Coronary artery (tissue), 2 donors: ENCODE data around the gene FFAR4.

Experiments used
- DNase-seq: peaks from one replicate; pipeline ENCODE4 v3.0.0-alpha.2; 2017; ENCODE audit warnings: low spot score
- H3K27ac ChIP-seq, 2 donors: fragments of 200-600 bp; sonication (generic); one replicate each; pipeline ENCODE4 v1.5.1; 2016 to 2019
- H3K4me3 ChIP-seq: fragments of 200-600 bp; sonication (generic); 2 replicates; pipeline ENCODE4 v1.5.1; 2016; ENCODE audit warnings: mild to moderate bottlenecking, moderate library complexity
- TF ChIP-seq, protein P1 (sequence below): fragments of 200-600 bp; sonication (generic); IDR thresholded peaks from one replicate; pipeline ENCODE4 v1.5.1; 2019; ENCODE audit warnings: antibody characterized with exemption

FFAR4 gene

DNA sequence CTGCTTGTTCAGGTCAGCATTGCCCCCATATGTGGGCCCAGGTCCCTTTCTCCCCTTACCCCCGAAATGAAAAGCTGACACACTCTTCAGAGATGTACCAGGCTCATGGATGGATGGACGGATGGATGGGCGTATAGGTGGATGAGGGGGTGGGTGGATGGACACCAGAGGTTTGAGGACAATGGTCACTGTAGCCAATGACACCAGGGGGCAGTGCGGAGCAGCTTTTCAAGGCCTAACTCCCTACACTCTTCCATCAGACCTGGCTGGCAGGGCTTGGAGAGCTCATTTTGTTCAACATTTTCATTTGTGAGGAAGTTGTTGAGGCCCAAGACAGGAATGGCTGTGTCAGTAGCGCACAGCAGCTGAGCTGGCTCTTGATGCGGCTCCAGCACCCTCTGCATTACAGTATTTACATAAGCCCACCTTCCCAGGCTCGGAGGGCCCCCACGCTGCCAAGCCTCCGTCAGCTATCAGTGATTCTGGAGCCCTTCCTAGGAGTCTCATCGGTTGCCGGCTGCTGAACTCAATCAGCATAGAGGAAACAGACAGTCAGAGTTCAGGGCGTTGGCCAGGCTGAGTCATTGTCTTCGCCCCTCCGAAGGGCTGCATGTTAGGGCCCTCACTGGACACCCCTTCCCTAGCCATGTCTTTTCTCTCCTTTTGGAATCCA is 11.6 kb upstream of the FFAR4 start:
- H3K4me3 ChIP-seq = no peak overlapping the region
- no peak for DNase-seq
- peak overlapping the region in 1 of 2 donors; percentile 37 for H3K27ac ChIP-seq
- TF ChIP-seq, protein P1, sequence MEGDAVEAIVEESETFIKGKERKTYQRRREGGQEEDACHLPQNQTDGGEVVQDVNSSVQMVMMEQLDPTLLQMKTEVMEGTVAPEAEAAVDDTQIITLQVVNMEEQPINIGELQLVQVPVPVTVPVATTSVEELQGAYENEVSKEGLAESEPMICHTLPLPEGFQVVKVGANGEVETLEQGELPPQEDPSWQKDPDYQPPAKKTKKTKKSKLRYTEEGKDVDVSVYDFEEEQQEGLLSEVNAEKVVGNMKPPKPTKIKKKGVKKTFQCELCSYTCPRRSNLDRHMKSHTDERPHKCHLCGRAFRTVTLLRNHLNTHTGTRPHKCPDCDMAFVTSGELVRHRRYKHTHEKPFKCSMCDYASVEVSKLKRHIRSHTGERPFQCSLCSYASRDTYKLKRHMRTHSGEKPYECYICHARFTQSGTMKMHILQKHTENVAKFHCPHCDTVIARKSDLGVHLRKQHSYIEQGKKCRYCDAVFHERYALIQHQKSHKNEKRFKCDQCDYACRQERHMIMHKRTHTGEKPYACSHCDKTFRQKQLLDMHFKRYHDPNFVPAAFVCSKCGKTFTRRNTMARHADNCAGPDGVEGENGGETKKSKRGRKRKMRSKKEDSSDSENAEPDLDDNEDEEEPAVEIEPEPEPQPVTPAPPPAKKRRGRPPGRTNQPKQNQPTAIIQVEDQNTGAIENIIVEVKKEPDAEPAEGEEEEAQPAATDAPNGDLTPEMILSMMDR = peak; percentile 48

DNA sequence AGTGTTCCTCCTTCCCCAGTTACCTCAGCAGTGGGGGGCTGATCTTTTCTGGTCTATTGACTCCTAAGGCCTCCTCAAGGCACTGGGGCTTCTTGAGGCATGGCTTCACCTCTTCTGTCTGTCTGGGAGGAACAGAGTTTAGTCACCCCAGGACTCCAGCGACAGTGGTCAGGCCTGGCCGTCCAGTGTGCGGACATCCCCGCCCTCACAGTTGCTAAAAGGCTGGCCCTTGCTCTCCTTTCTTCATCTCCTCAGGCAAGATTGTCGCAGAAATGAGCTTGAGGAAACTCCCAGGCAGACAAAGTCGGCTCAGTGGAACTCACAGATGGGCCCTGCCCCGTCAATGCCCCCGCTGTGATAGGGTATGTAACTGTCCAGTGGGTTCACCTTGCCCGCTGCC is 7.0 kb upstream of the FFAR4 start:
- DNase-seq = no peak
- Histone ChIP-seq H3K27ac (no peak overlapping the region), H3K4me3 (no peak overlapping the region)
- TF ChIP-seq, protein P1 = no peak

DNA sequence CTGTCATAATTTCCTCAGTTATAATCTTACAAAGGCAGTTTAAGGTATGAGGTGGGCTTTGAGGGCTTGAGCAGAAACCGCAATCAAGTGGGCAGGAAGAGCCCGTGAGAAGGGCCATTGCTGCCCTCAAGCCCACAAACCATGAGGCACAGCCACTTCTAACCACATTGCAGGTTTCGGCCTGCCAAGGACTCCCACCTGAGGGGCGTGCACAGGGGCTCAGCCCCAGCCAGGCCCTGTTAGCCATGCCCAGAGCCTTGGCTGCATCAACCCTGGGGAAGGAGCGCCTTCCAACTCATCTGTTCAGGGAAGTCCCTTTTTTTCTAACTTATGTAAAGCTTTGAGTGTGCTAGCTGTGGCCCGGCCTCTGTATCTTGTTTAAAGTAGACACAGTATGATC is 5.9 kb upstream of the FFAR4 start:
- TF ChIP-seq, protein P1 = no peak
- no peak for DNase-seq
- Histone ChIP-seq H3K27ac (no peak overlapping the region), H3K4me3 (no peak overlapping the region)

DNA sequence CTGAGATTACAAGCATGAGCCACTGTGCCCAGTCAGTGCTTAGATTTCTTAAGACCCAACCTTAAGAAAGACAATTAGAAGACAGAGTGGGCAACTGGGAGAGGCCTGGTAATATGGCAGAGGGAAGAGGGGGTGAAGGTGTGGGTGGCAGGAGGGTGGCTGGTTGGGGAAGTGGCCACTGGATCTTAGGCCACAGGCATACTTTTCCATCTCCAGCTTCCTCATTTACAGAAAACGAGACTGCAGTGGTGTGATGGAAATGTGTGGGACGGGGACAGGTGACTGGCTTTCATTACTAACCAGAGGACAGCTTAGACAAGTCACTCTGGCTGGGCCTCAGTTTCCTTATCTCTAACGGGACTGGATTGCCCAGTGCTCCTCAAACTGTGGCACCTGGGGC is 1.0 kb upstream of the FFAR4 start:
- TF ChIP-seq, protein P1 = no peak
- H3K27ac ChIP-seq = no peak overlapping the region
- DNase-seq = no peak
- no peak overlapping the region for H3K4me3 ChIP-seq

DNA sequence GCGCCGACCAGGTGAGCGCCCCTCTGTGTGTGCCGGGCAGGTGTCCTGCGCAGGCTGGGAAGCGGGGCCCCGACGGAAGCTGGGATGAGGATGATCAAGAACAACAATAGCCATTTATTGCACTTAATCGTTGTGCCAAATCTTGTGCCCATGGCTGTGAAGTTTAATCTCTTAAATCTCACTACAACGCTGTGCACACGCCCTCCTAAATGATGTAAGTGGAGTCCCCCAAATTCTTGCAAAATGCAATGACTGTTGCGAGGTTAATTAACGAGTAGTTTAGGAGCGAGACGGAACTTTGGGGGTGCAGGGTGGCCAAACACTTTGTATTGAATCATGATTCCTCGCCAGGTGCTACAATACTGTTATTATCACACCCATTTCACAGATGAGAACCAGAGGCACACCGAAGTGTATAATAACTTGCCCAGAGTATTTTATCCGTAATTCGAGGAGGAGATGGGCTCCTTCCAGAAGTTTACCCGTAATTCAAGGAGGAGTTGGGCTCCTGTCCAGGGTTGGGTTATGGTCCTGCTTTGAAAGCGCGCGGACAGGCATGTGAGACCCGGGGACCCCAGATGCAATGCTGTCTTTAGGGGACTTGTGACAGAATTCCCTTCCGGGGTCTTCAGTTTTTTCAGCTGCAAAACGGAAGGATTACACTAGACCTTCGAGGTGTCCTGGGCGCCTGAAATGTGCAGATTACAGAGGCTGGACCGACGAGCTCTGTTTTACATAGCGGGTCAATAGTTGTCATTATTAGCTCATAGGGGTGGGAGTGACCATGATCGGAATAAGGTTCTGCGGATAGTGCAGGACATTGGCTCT is 1.0 kb downstream of the FFAR4 start:
- DNase-seq = no peak
- TF ChIP-seq, protein P1 = no peak
- Histone ChIP-seq H3K4me3 (peak overlapping the region; percentile 66), H3K27ac (no peak overlapping the region)

DNA sequence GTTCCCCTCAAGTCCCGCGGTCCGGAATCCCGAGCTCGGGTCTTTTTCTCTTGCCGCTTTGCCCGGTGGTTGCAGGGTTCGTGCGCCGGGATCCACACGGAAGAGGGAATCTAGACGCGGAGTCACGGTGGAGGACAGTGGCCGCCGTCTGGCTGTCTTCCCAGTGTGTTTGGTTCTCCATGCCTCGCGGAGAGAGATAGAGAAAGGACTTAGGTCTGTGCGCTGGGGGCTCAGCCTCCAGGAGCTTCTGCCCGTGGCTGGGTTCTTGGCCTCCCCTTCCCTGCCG is 1.6 kb downstream of the FFAR4 start:
- Histone ChIP-seq H3K4me3 (peak overlapping the region; percentile 66), H3K27ac (no peak overlapping the region)
- TF ChIP-seq, protein P1 = no peak
- DNase-seq = no peak

DNA sequence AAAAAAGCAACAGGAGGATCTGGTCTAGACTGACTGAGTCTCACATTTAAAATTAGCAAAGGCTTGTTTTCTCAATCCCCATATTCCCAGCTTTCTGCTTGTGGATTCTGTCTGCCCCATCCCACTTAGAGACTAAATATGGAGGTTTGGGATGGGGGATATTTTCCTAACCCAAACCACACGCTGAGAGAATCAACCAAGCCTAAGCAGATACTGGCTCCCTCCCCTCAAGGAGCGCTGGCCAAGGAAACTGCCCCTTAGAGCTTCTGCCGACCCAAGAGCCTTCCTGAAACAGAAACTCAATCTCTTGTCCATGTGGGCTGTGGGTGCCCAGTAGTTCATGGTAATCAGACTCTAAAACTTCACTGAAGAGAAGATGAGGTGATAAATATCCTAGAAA is 3.9 kb downstream of the FFAR4 start:
- TF ChIP-seq, protein P1 = no peak
- Histone ChIP-seq H3K27ac (no peak overlapping the region), H3K4me3 (no peak overlapping the region)
- DNase-seq = no peak
